Skeletal muscle cell (primary cell): Measurements from ENCODE around the gene LNX1.

Experiments used
- DNase-seq: peaks from one replicate; pipeline ENCODE4 v3.0.0-alpha.2; 2010; ENCODE audit warnings: low read depth
- H3K4me3 ChIP-seq: 2 replicates; pipeline ENCODE4 v1.5.1; 2011; ENCODE audit warnings: low read depth, mild to moderate bottlenecking, control low read depth, low read length, moderate library complexity

The LNX1 gene

DNA sequence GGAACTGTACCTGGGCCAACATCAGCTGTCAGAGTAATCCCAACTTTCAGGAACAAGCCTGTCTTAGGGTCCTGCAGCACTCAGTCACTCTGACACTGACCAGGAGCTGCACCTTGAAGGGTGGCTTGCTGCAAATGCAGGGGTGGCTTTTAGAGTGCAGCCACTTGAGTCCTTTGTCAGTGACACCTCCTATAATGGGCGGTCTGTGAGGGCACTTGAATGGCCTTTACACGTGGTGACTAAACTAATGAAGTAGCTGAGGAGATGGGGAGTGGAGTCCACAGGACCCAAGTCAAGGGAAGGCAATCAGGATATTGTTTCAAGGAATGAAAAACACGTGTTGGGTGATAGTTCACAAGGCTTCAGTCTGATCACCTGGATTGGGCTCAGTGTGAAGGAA lies 11.1 kb upstream of the LNX1 start:
- DNase-seq: no peak
- H3K4me3 ChIP-seq: no peak overlapping the region

- DNase-seq: peak; percentile 41
- no peak overlapping the region for H3K4me3 ChIP-seq
These were observed 10.0 kb upstream of the LNX1 start for GRCh38 chr4:53601251-53601764.

DNA sequence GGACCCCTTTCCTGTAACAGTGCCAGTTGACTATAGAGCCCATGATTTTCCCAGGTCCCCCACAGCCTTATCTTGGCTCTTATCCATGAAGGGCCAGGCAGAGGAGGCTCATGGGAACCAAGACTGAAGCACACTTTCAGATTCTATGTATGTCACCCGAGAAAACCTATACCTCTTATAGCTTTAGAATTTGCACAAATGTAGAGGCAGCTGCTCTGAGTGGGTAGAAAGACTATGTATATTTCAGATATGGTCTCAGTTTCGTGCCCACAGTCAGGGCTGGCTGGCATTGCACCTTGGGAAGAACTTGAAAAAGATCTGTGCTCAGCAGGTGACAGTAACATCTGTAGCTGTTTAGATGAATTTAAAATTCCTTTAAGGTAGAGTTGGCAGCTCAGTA lies 8.3 kb upstream of the LNX1 start:
- no peak for DNase-seq
- no peak overlapping the region for H3K4me3 ChIP-seq

DNA sequence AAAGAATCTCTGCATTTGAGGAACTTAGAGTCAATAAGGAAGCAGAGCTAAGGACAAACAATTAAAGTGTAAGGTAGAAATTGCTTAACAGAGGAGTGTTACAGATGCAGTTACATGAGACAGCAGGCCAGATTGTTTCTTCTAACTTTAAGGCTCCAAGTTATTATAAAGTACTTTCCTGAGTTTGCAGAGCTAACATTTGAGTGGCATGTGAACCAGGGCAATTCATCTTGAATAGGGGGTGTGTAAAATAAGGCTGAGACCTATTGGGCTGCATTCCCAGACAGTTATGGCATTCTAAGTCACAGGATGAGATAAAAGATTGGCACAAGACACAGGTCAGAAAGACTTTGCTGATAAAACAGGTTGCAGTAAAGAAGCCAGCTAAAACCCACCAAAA lies 7.6 kb upstream of the LNX1 start:
- no peak for DNase-seq
- no peak overlapping the region for H3K4me3 ChIP-seq

DNA sequence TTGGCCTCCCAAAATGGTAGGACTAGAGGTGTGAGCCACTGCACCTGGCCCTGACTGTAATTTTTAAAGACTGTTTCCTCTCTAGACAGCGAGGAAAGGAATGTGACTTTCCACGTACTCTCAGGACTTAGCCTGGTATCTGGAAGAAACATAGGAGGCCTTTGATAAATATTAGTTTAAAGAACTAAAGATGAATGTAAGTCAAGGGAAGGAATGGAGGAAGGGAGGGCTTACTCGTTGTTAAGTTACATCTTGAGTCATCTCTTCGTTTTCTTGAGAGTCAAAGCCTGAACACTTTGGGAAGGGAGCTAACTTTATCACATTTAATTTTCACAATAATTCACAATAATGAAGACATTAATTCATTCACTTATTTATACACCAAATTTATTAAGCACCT lies 7.2 kb upstream of the LNX1 start:
- no peak for DNase-seq
- no peak overlapping the region for H3K4me3 ChIP-seq

- no peak for DNase-seq
- H3K4me3 ChIP-seq: no peak overlapping the region
These were observed 5.6 kb upstream of the LNX1 start for GRCh38 chr4:53596901-53597300.

DNA sequence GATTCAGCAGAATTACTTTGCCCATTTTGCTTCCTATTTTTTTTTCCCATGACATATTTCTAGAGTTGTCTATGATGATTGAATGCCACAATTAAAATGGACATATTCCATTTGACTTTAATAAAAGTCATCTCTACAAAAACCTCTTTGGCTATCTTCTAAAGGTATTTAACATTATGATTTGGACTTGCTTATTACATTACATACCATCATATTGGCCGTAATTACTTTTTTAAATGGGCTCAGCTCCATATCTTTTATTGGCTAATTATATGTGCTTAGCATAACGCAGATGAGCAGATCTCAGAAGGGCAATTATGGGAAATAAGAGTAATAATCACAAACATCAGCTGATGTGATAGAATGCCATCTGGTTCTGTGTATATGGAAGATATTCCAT lies 4.5 kb upstream of the LNX1 start:
- no peak overlapping the region for H3K4me3 ChIP-seq
- DNase-seq: no peak

- no peak for DNase-seq
- no peak overlapping the region for H3K4me3 ChIP-seq
These were observed 3.9 kb upstream of the LNX1 start for GRCh38 chr4:53595204-53595603.

DNA sequence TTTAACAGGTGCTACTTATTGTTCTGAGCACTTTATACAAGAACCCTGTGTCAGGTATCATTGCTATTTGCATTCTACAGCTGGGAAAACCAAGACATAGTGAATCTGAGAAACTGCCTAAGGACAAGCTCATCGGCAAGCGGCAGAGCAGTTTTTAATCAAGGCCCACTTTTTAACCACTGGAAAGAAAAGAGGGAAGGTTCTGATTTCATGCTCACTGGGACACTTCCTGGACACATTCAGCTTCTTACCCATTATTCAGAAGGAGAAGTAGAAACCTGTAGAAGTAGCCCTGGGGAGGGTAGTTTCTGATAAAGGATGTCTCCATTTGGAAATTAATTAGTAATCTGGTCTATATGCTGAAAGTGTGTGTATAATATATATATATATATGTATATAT lies 2.5 kb upstream of the LNX1 start:
- no peak for DNase-seq
- H3K4me3 ChIP-seq: no peak overlapping the region

GRCh38 chr4:53592686-53593501 lies 1.6 kb upstream of the LNX1 start:
- no peak for DNase-seq
- peak overlapping the region; percentile 12 for H3K4me3 ChIP-seq

DNA sequence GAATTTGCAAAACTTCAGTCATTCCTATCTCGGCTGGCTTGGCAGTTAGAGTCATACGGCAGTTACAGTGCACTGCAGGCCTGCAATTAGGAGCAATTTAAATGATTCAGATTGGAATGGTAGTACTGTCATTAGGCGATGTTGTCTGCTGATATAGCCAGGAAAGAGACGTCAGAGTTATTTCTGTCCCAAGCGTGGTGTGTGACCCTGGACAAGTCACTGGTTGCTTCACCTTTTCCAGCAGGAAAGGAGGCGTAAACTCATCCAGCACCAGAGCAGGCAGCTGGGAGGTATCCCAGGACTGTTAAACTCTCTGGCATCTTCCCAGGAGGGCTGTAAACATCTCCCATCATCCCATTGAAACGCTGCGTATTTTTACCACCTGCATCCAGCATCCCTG lies 836 bp upstream of the LNX1 start:
- H3K4me3 ChIP-seq: no peak overlapping the region
- no peak for DNase-seq

- no peak for DNase-seq
- H3K4me3 ChIP-seq: no peak overlapping the region
These were observed 1.1 kb downstream of the LNX1 start for GRCh38 chr4:53590187-53590586.

DNA sequence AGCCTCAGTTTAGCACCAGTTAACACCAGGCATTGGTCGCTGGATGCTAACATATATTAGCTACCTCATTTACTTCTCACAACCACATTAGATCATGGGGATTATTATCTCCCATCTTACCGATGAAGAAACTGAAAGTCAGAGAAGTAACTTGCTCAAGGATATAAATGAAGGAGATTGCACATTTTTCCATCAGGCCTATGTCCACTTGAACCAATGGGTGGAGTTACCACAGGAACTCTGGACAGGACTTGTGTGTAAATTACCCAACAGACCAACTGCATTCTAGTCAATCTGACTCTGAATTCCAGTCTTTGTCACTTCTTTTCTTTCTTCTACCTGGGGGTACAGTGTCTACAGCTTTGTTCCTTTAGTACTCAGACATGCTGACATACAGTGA lies 1.8 kb downstream of the LNX1 start:
- no peak overlapping the region for H3K4me3 ChIP-seq
- no peak for DNase-seq

GRCh38 chr4:53587135-53587534 lies 4.2 kb downstream of the LNX1 start:
- H3K4me3 ChIP-seq: no peak overlapping the region
- DNase-seq: no peak

DNA sequence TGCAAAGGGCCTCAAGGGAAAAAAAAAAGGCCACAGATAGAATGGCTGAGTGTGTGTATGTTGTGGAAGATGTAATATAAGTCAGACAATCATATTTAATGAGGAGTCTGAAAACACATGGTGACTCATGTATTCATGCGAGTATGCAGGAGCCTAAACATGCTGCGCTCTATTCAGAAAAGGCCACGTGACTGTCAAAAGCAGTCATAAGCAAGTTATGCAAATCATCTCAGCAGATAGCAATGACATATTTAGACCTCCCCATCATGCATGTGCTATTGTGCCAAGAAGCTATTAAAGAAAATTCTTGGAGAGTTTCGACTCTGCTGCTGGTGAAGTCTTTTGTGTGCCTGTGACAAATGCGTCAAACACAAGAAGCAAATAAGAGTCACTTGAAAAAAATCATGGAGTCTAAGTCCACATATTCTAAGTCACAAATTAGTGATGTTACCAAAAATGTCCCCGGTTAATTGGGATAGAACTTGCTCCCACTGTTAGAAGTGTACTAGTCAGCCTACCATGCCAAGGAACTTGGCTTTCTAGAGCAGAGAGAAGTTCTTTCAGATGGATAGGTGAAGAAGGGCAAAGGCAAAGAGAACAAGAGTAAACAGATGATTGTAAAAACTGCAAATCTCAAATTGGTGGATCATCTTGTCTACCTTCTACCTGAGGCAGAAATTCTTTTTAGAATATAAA lies 5.0 kb downstream of the LNX1 start:
- no peak overlapping the region for H3K4me3 ChIP-seq
- peak; percentile 82 for DNase-seq

GRCh38 chr4:53584658-53585057 lies 6.6 kb downstream of the LNX1 start:
- no peak for DNase-seq

DNA sequence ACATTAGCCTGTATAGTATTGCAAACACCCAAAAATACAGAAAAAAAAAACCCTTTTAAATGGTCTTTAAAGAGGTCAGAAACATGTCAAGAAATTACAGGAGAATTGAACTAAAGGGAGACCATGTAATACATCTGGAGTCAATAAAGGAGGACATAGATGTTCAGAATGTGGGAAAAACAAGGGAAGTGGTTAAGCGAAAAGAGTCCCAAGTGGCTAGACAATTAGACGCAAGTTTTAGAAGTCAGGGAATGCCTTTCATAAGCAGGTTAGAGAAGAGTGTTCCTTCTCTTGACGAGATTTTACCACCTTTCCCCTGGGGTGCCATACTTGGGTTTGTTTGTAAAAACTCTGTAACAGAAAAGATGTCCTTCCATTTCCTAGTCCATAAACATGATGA lies 7.8 kb downstream of the LNX1 start:
- DNase-seq: no peak

More at GRCh38 chr4:53584658-53585057, 6.6 kb downstream of the LNX1 start:
- H3K4me3 ChIP-seq: no peak overlapping the region

DNA sequence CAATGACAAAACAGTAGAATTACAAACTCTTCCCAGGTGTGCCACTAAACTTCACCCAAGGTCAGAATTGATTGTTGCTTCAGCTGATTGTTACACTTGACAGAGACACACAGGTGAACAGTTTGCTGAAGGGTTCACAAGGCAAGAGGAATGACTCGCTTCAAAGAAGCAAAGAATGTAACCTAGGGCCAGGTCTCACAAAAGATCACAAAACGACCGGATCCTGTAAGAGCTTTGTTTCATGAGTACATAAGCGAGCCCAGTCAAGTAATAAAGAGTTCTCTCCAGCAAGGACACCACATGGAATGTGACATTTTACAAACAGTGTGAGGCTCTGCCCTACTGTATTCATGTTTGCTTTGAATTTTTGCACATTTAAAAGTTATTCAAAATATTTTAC lies 9.1 kb downstream of the LNX1 start:
- no peak for DNase-seq
- H3K4me3 ChIP-seq: no peak overlapping the region

More for the DNA sequence above, 7.8 kb downstream of the LNX1 start:
- no peak overlapping the region for H3K4me3 ChIP-seq

DNA sequence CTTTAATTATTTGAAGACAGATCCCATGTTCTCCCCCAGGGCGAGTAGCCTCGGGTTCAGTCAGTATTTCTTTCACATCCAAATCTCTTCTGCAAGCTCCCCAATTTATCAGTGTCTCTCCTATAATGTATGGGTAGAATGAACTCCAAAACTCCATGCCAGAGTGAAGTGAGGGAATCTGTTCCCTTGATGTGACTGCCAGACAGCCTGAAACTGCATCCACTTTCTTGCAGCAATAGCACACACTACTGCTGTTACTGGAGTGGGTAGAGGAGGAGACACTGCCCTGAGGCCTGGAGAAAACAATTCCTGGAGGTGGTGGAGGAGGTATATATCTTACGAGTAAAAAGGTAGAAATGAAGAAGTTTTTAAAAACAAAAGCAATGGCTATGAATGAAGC lies 11.0 kb downstream of the LNX1 start:
- no peak for DNase-seq

GRCh38 chr4:53579826-53580225 lies 11.5 kb downstream of the LNX1 start:
- DNase-seq: no peak
- H3K4me3 ChIP-seq: no peak overlapping the region

More for the DNA sequence above, 11.0 kb downstream of the LNX1 start:
- H3K4me3 ChIP-seq: no peak overlapping the region
